Epithelial cell of esophagus (primary cell): ENCODE measurements around the gene RNF213.

Experiments used
- DNase-seq: peaks from one replicate; pipeline ENCODE4 v3.0.0; 2010; ENCODE audit warnings: low read depth
- H3K4me3 ChIP-seq: 2 replicates; pipeline ENCODE4 v1.5.1; 2011; ENCODE audit warnings: mild to moderate bottlenecking, low read length, control low read depth
- CTCF ChIP-seq: IDR thresholded peaks from 2 replicates; pipeline ENCODE4 v1.5.1; 2011; ENCODE audit warnings: low read depth, mild to moderate bottlenecking, low read length, control low read depth, inconsistent platforms; ENCODE audit not compliant: insufficient read depth; ENCODE audit errors: missing control alignments

RNF213 gene

GRCh38 chr17:80287038-80287437, 26.4 kb downstream of the RNF213 start:
- TF ChIP-seq CTCF = no peak
- no peak overlapping the region for H3K4me3 ChIP-seq
- DNase-seq = no peak

- no peak for DNase-seq
- no peak for TF ChIP-seq CTCF
- H3K4me3 ChIP-seq = no peak overlapping the region
Observed at GRCh38 chr17:80287806-80288567, 27.3 kb downstream of the RNF213 start.

GRCh38 chr17:80289616-80290015, 29.0 kb downstream of the RNF213 start:
- no peak for TF ChIP-seq CTCF
- no peak for DNase-seq
- no peak overlapping the region for H3K4me3 ChIP-seq

GRCh38 chr17:80290156-80290555, 29.5 kb downstream of the RNF213 start:
- H3K4me3 ChIP-seq = no peak overlapping the region
- TF ChIP-seq CTCF = no peak
- DNase-seq = no peak

GRCh38 chr17:80291260-80291659, 30.6 kb downstream of the RNF213 start:
- no peak for TF ChIP-seq CTCF
- no peak overlapping the region for H3K4me3 ChIP-seq
- no peak for DNase-seq

- DNase-seq = no peak
- H3K4me3 ChIP-seq = no peak overlapping the region
- no peak for TF ChIP-seq CTCF
Observed at GRCh38 chr17:80291691-80292487, 31.2 kb downstream of the RNF213 start.
